Breast epithelium (tissue), 3 donors: Measurements from ENCODE around the gene NUP210L.

Experiments used
- POLR2A ChIP-seq: fragments of 450-650 bp; IDR thresholded peaks from one replicate; pipeline ENCODE4 v1.6.1; 2016; ENCODE audit warnings: antibody characterized with exemption, mild to moderate bottlenecking, moderate library complexity
- POLR2AphosphoS5 ChIP-seq, 3 donors: sonication (generic); formaldehyde crosslinking; IDR thresholded peaks; one replicate each; pipeline ENCODE4 v1.6.1; 2017; ENCODE audit warnings: antibody characterized with exemption in 3 of 3

DNA sequence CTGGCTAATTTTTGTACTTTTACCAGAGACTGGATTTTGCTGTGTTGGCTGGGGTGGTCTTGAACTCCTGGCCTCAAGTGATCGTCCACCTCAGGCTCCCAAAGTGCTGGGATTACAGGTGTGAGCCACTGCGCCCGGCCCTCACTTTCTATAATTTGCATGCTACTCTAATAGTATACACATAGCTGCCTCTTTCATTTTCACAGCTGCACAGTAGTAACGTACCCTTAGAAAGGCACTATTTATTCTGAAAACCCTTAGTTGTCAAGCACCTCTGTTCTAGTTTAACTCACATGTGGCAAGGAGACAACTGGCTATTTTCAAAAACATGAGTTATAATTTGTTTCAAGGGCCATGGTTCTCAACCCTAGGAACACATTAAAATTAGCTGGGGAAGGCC, 19.8 kb upstream of the NUP210L start:
- no peak for TF ChIP-seq POLR2A
- no peak for TF ChIP-seq POLR2AphosphoS5 (IDR thresholded peaks at IDR 0.05)
